ENCODE measurements around the gene CRYBA2.

DNA sequence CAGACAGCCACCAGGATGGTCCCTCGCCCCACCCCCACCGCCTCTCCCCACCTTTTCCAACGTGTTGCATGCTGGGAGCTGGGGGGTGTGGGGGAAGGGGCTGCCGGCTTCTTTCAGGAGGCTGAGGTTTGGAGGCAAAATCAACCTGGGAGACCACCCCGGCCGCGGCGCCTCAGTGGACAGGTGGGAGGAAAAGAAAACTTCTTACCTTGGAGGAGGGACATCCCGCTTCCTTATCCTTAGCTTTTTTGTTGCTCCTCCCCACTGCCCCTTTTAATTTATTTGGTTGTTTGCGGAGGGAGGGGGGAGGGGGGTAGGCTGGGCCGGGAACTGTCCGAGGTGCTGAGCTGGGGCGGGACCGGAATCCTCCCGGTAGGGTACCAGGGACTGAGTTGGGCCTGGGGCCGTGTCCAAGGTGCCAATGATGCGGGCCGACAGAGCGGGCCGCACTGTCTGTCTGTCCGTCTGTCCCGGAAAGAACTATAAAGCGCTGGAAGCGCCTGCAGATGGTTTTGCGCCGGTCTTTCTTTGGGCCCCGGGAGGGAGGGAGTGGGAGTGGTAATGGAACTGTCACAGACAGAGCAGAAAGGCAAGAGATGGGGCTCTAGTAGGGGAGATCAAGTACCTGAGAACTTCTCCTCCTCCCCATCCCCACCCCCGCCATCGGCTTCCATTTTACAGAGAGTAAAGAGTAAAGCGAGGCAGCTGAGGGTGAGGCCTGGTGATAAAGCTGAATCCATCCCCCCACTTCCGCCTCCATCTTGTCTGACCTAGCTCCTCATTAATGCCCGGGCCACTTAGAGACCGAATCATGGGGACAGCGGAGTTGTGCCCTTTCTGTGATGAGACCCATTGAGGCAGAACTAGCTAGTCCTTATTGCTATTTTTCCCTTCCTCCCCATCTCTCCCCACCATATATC, 31.3 kb downstream of the CRYBA2 start:
- TF ChIP-seq, protein P1, sequence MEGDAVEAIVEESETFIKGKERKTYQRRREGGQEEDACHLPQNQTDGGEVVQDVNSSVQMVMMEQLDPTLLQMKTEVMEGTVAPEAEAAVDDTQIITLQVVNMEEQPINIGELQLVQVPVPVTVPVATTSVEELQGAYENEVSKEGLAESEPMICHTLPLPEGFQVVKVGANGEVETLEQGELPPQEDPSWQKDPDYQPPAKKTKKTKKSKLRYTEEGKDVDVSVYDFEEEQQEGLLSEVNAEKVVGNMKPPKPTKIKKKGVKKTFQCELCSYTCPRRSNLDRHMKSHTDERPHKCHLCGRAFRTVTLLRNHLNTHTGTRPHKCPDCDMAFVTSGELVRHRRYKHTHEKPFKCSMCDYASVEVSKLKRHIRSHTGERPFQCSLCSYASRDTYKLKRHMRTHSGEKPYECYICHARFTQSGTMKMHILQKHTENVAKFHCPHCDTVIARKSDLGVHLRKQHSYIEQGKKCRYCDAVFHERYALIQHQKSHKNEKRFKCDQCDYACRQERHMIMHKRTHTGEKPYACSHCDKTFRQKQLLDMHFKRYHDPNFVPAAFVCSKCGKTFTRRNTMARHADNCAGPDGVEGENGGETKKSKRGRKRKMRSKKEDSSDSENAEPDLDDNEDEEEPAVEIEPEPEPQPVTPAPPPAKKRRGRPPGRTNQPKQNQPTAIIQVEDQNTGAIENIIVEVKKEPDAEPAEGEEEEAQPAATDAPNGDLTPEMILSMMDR (IDR thresholded peaks at IDR 0.05; ENCODE audit: low read length) = no peak
- no peak for TF ChIP-seq EZH2 (IDR thresholded peaks at IDR 0.05; ENCODE audit: borderline replicate concordance, low read length)

Measured in OCI-LY1 (cell line).